GM12892 (cell line): ENCODE data around the gene PATJ.

Source experiments
- POLR2A ChIP-seq: IDR thresholded peaks from 2 replicates; pipeline ENCODE4 v1.6.1; 2011; ENCODE audit warnings: low read depth, low read length, control low read depth
- POLR2AphosphoS5 ChIP-seq: IDR thresholded peaks from 2 replicates; pipeline ENCODE4 v1.6.1; 2011; ENCODE audit warnings: low read depth, low read length, control low read depth
- TAF1 ChIP-seq: IDR thresholded peaks from 2 replicates; pipeline ENCODE4 v1.6.1; 2011; ENCODE audit warnings: low read depth, mild to moderate bottlenecking, control low read depth, low read length, borderline replicate concordance

DNA sequence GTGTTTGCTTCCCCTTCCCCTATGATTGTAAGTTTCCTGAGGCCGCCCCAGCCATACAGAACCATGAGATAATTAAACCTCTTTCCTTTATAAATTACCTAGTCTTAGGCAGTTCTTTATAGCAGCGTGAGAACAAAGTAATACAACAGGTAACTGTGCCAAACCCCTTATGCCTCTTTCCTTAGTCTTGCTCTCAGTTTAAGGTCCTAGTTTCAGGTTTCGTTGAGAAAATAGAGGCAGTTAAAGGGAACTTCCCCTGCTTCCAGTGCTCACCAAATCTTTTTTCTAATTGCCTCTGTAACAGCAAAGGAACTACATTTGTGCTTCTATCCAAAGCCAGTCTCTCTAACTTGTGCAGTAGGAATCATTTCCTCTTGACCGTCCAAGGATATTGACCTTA lies 164.8 kb downstream of the PATJ start:
- no peak for TF ChIP-seq POLR2A
- TF ChIP-seq TAF1: no peak
- no peak for TF ChIP-seq POLR2AphosphoS5
